Ishikawa (cell line): Measurements from ENCODE around the gene SYMPK.

Experiments
- EP300 ChIP-seq: IDR thresholded peaks from 2 replicates; pipeline ENCODE4 v1.6.1; 2012; ENCODE audit warnings: borderline replicate concordance
- MAX ChIP-seq: IDR thresholded peaks from 2 replicates; pipeline ENCODE4 v1.6.1; 2012
- TAF1 ChIP-seq: IDR thresholded peaks from 2 replicates; pipeline ENCODE4 v1.6.1; 2012; ENCODE audit warnings: low read depth, mild to moderate bottlenecking
- TCF12 ChIP-seq: IDR thresholded peaks from 2 replicates; pipeline ENCODE4 v1.6.1; 2012; ENCODE audit warnings: low read depth
- TEAD4 ChIP-seq: IDR thresholded peaks from 2 replicates; pipeline ENCODE4 v1.6.1; 2012
- YY1 ChIP-seq: IDR thresholded peaks from 2 replicates; pipeline ENCODE4 v1.6.1; 2012; ENCODE audit warnings: low read depth

GRCh38 chr19:45805719-45806118 is 57.2 kb downstream of the SYMPK start:
- no peak for TF ChIP-seq MAX
- TF ChIP-seq TEAD4 = no peak
- TF ChIP-seq EP300 = no peak
- no peak for TF ChIP-seq TCF12
- no peak for TF ChIP-seq TAF1
- no peak for TF ChIP-seq YY1
